ENCODE results near the gene IFI30.
A peak's percentile ranks its signal among the peaks of the same experiment; 100 is the strongest.
"Not testable (repeated sequence)": the region's sequence is repeated elsewhere in the genome, so short reads cannot be mapped to it uniquely, and the experiment has no call there.

Gene IFI30

GRCh38 chr19:18203408-18203862 lies 29.8 kb downstream of the IFI30 start:
- no peak for DNase-seq (ENCODE audit: low read depth)

DNA sequence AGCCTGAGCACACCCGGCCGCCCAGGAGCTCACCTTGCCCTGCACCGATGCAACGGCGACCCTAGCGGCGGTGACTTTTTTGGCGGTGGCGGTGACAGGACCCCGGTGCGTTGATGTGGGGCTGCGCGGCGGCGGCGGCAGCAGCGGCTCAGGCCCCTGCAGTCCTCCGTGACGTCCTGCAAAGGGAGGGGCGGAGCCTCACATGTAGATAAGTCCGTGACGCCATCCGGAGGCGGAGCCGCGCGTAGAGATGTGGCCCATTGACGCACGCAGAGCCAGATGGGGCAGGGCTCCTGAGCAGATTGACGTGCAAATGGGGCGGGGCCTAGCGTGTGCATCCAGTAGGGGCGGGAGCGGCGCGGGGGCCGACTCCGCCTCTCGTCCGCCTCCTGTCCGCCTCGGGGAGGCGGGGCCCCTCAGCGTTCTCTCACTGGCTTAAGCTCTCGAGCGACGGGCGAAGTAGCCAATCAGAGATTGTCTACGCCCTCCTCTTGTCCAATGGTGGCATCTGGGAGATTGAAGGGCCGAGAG lies 30.3 kb downstream of the IFI30 start, which contains the start of gene RAB3A:
RAB3A (minus strand) TSS at position 180 of the 531 bp plus-strand sequence. CDS start 1,302 bp downstream, outside the sequence.
- DNase-seq (ENCODE audit: low read depth) = peak; percentile 99

- DNase-seq (ENCODE audit: low read depth) = no peak
These were observed 31.0 kb downstream of the IFI30 start for GRCh38 chr19:18204394-18205199.

- peak; percentile 33 for DNase-seq (ENCODE audit: low read depth)
These were observed 31.7 kb downstream of the IFI30 start for GRCh38 chr19:18205200-18205892.

- DNase-seq (ENCODE audit: low read depth) = no peak
These were observed 32.4 kb downstream of the IFI30 start for GRCh38 chr19:18206018-18206417.

- no peak for DNase-seq (ENCODE audit: low read depth)
These were observed 34.7 kb downstream of the IFI30 start for GRCh38 chr19:18208098-18208951.

DNA sequence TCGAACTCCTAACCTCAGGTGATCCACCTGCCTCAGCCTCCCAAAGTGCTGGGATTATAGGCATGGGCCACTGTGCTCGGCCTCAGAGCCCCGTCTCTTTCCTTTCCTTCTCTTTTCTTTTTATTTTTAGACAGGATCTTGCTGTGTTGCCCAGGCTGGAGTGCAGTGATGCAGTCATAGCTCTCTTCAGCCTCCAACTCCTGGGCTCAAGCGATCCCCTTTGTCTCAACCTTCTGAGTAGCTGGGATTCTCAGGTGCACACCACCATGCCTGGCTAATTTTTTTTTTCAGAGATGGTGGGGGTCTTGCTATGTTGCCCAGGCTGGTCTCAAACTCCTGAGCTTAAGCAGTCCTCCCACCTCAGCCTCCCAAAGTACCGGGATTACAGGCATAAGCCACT lies 36.3 kb downstream of the IFI30 start:
- not testable (repeated sequence) for DNase-seq (ENCODE audit: low read depth)

- DNase-seq (ENCODE audit: low read depth) = no peak
These were observed 38.1 kb downstream of the IFI30 start for GRCh38 chr19:18211683-18212082.

GRCh38 chr19:18214779-18215433 lies 41.3 kb downstream of the IFI30 start:
- DNase-seq (ENCODE audit: low read depth) = no peak

- no peak for DNase-seq (ENCODE audit: low read depth)
These were observed 43.2 kb downstream of the IFI30 start for GRCh38 chr19:18216789-18217188.

DNA sequence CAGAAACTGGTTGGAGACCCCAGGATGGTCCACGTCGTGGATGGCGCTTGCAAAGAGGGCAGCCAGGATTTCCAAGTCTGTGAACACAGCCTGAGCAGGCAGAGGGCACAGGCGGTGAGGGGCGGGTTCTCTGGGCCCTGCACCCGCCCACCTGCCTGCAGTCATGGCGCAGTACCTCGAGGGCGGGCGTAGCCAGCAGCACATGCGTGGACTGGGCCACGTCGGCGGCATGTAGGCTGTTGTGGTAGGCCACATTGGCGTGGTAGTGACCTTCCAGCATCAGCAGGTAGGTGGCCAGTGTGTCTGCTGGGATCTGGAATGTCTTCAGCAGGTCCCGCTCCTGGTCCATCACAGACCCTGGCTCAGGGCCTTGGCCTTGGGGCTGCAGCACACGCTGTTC lies 44.5 kb downstream of the IFI30 start:
- DNase-seq (ENCODE audit: low read depth) = no peak

GRCh38 chr19:18218600-18218999 lies 45.0 kb downstream of the IFI30 start:
- no peak for DNase-seq (ENCODE audit: low read depth)

DNA sequence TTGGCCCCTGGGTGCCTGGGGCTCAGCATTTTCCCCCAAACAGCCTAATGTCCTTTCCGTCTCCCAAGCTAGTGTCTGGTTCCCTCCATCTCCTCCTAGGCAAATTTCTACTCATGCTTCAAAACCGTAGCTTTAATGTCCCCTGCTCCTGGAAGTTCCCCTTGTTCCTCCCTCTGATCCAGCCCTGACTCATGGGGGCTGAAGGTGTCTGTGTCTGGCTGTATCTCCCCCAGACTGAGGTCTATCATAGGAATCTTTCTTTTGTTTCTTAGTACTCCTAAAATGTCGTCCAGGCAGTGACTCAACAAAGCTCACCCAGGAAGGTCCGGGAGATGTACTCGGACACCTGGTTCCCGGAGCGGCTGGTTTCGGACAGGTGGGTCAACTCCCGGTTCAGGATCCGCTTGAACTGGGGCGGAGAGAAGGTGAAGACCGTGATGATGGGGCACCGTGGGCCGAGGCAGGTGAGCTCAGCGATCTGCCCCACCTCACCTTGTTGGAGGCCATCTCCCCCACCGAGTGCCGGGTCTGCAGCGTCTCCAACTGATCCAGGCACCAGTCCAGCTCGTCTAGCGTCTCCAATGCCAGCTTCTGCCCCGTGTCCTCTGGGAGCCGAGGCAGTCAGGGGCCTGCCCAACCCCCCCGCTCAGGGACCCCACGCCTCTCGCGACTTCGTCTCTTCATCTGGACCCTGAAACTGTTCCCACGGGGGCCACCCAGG lies 46.5 kb downstream of the IFI30 start:
- DNase-seq (ENCODE audit: low read depth) = no peak

DNA sequence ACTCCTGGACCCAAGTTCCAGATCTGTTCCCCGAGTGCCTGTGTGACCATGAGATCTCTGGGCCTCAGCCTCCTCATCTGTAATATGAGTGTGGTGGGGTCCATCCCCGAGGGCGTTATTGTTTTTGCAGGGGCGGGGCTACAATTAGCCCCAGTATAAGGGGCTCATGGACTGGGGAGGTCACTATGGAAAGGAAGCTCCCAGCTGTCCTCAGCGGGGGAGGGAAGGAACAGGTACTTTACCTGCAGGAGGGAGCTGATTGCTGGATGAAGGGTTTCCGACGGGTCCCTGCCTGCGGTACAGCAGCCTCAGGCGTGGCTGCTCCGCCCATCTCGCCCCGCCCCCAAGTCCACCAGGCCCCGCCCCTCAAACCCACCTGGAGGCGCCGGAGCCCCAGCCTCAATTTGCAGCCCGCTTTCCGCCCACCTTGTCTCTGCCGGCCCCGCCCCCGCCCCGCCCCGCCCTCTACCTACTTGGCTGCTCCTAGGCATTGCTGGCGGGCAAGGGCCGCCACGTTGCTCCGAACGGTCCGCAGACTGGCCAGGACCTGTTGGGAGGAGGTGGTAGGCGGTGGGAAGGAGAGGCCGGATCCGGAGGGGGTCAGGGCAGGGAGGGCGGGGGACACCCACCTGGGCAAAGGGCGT lies 47.1 kb downstream of the IFI30 start:
- DNase-seq (ENCODE audit: low read depth) = no peak

- DNase-seq (ENCODE audit: low read depth) = no peak
These were observed 48.5 kb downstream of the IFI30 start for GRCh38 chr19:18221815-18222725.

GRCh38 chr19:18223860-18224524 lies 50.4 kb downstream of the IFI30 start:
- no peak for DNase-seq (ENCODE audit: low read depth)

DNA sequence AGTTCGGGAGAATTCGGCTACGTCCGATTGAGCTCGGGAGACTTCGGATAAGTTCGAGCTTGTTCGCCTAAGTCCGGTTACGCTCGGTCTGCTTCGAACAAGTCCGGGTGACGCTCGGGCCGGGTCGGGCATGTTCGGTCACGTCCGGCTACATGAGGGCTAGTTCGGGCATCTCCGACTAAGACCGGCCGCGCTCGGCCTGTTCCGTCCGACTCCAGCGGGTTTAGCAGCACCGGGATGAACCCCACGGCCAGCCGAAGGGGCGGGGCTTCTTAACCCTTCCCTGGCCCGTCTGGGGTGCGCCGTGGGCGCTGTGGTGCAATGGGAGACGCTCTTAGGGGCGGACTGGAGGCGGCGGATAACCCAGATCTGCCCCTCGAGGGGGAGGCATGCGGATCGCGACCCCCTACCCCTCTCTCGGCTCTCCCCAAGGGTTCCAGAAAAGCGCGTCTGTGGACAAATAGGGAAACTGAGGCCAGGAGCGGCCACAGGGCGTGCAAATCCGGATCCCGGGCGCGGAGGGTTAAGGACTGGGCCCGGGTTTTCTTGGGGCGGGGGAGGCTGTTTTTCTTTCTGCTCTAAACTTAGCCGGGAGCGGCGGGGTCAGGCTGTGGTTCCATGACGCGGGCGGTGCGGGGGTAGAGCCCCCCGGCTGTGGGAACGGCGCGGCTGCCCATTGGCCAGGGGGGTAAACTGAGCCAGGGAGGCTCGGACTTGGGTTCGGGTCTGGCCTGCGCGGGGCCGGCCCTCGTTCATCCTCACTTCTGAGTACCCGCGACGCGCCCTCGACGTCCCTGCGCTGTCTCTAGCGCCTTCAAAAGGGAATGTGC lies 51.1 kb downstream of the IFI30 start:
- DNase-seq (ENCODE audit: low read depth) = peak; percentile 48

DNA sequence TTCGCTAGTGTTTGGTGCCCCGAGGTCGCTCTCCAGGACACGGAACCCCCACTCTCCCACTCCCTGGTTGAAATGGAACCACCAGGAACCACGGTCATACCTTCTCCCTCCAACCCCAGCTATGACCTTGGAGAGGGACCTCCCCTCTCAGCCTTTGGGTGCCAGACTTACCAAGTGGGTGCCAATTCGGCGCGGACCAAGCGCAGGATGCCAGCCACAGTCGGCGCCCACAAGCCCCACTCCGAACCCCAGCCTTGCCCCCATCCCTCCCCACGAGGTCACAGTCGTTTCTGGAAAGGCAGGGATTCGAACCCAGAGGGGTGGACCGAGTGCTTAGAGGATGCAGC lies 51.7 kb downstream of the IFI30 start:
- no peak for DNase-seq (ENCODE audit: low read depth)
